ENCODE measurements around the gene KCNA5. TPM values are rescaled to one million over a fixed set of nuclear protein-coding genes. Genes with fewer than 3 reads are reported as not detected.

Gene KCNA5
- total RNA-seq, 1 donor from 2014 or later, result 11.4 TPM

- FAIRE-seq (no peak), DNase-seq (ENCODE audit: low spot score in 2 of 2) (no peak)
Observed at GRCh38 chr12:5059358-5059757, 15.7 kb downstream of the KCNA5 start.

GRCh38 chr12:5060958-5061357, 17.3 kb downstream of the KCNA5 start:
- no peak for FAIRE-seq

GRCh38 chr12:5063149-5063548, 19.5 kb downstream of the KCNA5 start:
- no peak for DNase-seq (ENCODE audit: low spot score in 2 of 2)
- no peak for FAIRE-seq

More at GRCh38 chr12:5060958-5061357, 17.3 kb downstream of the KCNA5 start:
- DNase-seq (ENCODE audit: low spot score in 2 of 2), result no peak

GRCh38 chr12:5064913-5065490, 21.3 kb downstream of the KCNA5 start:
- FAIRE-seq (no peak), DNase-seq (ENCODE audit: low spot score in 2 of 2) (no peak)

- FAIRE-seq (no peak), DNase-seq (ENCODE audit: low spot score in 2 of 2) (no peak)
Observed at GRCh38 chr12:5066251-5066650, 22.6 kb downstream of the KCNA5 start.

GRCh38 chr12:5068126-5068525, 24.4 kb downstream of the KCNA5 start:
- FAIRE-seq, result no peak
- no peak for DNase-seq (ENCODE audit: low spot score in 2 of 2)

GRCh38 chr12:5068619-5069018, 24.9 kb downstream of the KCNA5 start:
- DNase-seq (ENCODE audit: low spot score in 2 of 2), result no peak
- FAIRE-seq, result no peak

- no peak for FAIRE-seq
- DNase-seq (ENCODE audit: low spot score in 2 of 2), result no peak
Observed at GRCh38 chr12:5070090-5070489, 26.4 kb downstream of the KCNA5 start.

- DNase-seq (ENCODE audit: low spot score in 2 of 2), result no peak
- no peak for FAIRE-seq
Observed at GRCh38 chr12:5071496-5071895, 27.8 kb downstream of the KCNA5 start.

GRCh38 chr12:5072311-5072710, 28.6 kb downstream of the KCNA5 start:
- FAIRE-seq, result no peak

GRCh38 chr12:5073054-5073453, 29.4 kb downstream of the KCNA5 start:
- DNase-seq (ENCODE audit: low spot score in 2 of 2), result no peak
- no peak for FAIRE-seq

More at GRCh38 chr12:5072311-5072710, 28.6 kb downstream of the KCNA5 start:
- DNase-seq (ENCODE audit: low spot score in 2 of 2), result no peak

- FAIRE-seq, result no peak
- no peak for DNase-seq (ENCODE audit: low spot score in 2 of 2)
Observed at GRCh38 chr12:5073853-5074252, 30.2 kb downstream of the KCNA5 start.

- DNase-seq (ENCODE audit: low spot score in 2 of 2) (no peak), FAIRE-seq (no peak)
Observed at GRCh38 chr12:5076761-5077160, 33.1 kb downstream of the KCNA5 start.

- DNase-seq (ENCODE audit: low spot score in 2 of 2) (no peak), FAIRE-seq (no peak)
Observed at GRCh38 chr12:5078423-5078822, 34.7 kb downstream of the KCNA5 start.

GRCh38 chr12:5081016-5081415, 37.3 kb downstream of the KCNA5 start:
- DNase-seq (ENCODE audit: low spot score in 2 of 2) (no peak), FAIRE-seq (no peak)

- peak; percentile 94 for FAIRE-seq
- peak; percentile 68 to 79 for DNase-seq (ENCODE audit: low spot score in 2 of 2)
Observed at GRCh38 chr12:5083955-5084849, 40.5 kb downstream of the KCNA5 start.

- no peak for DNase-seq (ENCODE audit: low spot score in 2 of 2)
- FAIRE-seq, result no peak
Observed at GRCh38 chr12:5085896-5086295, 42.2 kb downstream of the KCNA5 start.

GRCh38 chr12:5087831-5088554, 44.3 kb downstream of the KCNA5 start:
- no peak for FAIRE-seq

GRCh38 chr12:5088586-5089264, 45.0 kb downstream of the KCNA5 start:
- no peak for DNase-seq (ENCODE audit: low spot score in 2 of 2)
- no peak for FAIRE-seq

More at GRCh38 chr12:5087831-5088554, 44.3 kb downstream of the KCNA5 start:
- DNase-seq (ENCODE audit: low spot score in 2 of 2), result no peak

- FAIRE-seq, result no peak
- no peak for DNase-seq (ENCODE audit: low spot score in 2 of 2)
Observed at GRCh38 chr12:5094551-5094950, 50.9 kb downstream of the KCNA5 start.

GRCh38 chr12:5094986-5095385, 51.3 kb downstream of the KCNA5 start:
- DNase-seq (ENCODE audit: low spot score in 2 of 2), result no peak
- FAIRE-seq, result no peak
